K562 (cell line): ENCODE results near the gene ARL6IP1. TPM values are rescaled to one million over a fixed set of nuclear protein-coding genes. Genes with fewer than 3 reads are reported as not detected.
"Not testable (repeated sequence)": the region's sequence is repeated elsewhere in the genome, so short reads cannot be mapped to it uniquely, and the experiment has no call there.

Experiments used
- ATAC-seq: fragments of 200-7000 bp; cut with Tn5 transposase; 3 replicates; pipeline ENCODE4 v1.9.1; 2020; ENCODE audit warnings: moderate library complexity
- BruUV-seq: library from RNA; stranded (reverse); fragments of 400-500 nt; replicated peaks from 2 replicates; lab custom pipeline; 2021; lab: Mats Ljungman, UMichigan
- CTCF ChIA-PET: fragments of 300-600 bp; formaldehyde crosslinking; extraction: SDS; loops from one replicate; lab custom pipeline; 2021; ENCODE audit warnings: low intra/inter-chr PET ratio; lab: Yijun Ruan, JAX
- POLR2A ChIA-PET: fragments of 300-600, 350-650 bp; sonication (Branson Sonifier 250); formaldehyde crosslinking; extraction: SDS; loops from one replicate; lab custom pipeline; 2021; ENCODE audit warnings: antibody characterized with exemption, inconsistent platforms; lab: Yijun Ruan, JAX
- DNase-seq, 4 experiments: peaks; one replicate each; pipeline versions ENCODE4 v3.0.0 to v3.0.0-alpha.2; 2011 to 2018; ENCODE audit warnings: low spot score in 3 of 4, mixed read lengths in 3 of 4; ENCODE audit errors: extremely low read depth in 1 of 4
- FAIRE-seq: peaks from 2 replicates; lab custom pipeline; 2011; peaks lifted over from hg19 to GRCh38; lab: Jason Lieb, UNC
- H2AFZ ChIP-seq: 2 replicates; pipeline ENCODE4 v1.6.0; 2011; ENCODE audit warnings: low read depth, low read length, control low read depth, inconsistent platforms
- H3K27ac ChIP-seq: fragments of 200-600 bp; 3 replicates; pipeline ENCODE4 v1.8.0; 2011; ENCODE audit warnings: low read depth, mild to moderate bottlenecking, control low read depth, inconsistent platforms, low read length, moderate library complexity, mixed read lengths; ENCODE audit errors: extremely low read depth
- H3K27me3 ChIP-seq, 2 experiments: fragments of 300-600 bp in 1 of 2; 2 replicates in 1 of 2; 3 replicates in 1 of 2; pipeline versions ENCODE4 v1.6.0 to v1.8.0; 2011; ENCODE audit warnings: inconsistent platforms in 2 of 2, low read length in 2 of 2, mild to moderate bottlenecking in 1 of 2, mixed read lengths in 1 of 2, moderate library complexity in 1 of 2; ENCODE audit not compliant: control insufficient read depth in 2 of 2, insufficient read depth in 2 of 2
- H3K36me3 ChIP-seq: fragments of 300-600 bp; 3 replicates; pipeline ENCODE4 v1.8.0; 2011; ENCODE audit warnings: mild to moderate bottlenecking, low read length, inconsistent platforms; ENCODE audit not compliant: control insufficient read depth, insufficient read depth
- H3K4me1 ChIP-seq, 2 experiments: fragments of 200-600 bp in 1 of 2; replicated peaks in 1 of 2; 2 replicates in 1 of 2; 3 replicates in 1 of 2; pipeline versions ENCODE4 v1.5.1 to v1.8.0; 2011; ENCODE audit warnings: inconsistent platforms in 2 of 2, low read length in 2 of 2, mild to moderate bottlenecking in 1 of 2, mixed read lengths in 1 of 2, moderate library complexity in 1 of 2; ENCODE audit not compliant: control insufficient read depth in 2 of 2, insufficient read depth in 2 of 2
- H3K4me2 ChIP-seq: 2 replicates; pipeline ENCODE4 v1.6.1; 2011; ENCODE audit warnings: low read length, control low read depth, inconsistent platforms, mixed read lengths; ENCODE audit not compliant: insufficient read depth
- H3K4me3 ChIP-seq: fragments of 200-600 bp; sonication (generic), shearing (Covaris generic); 2 replicates; pipeline ENCODE4 v1.5.1; 2016; ENCODE audit warnings: control low read depth, inconsistent platforms
- H3K79me2 ChIP-seq: fragments of 200-600 bp; 3 replicates; pipeline ENCODE4 v1.8.0; 2011; ENCODE audit warnings: low read length, inconsistent platforms; ENCODE audit not compliant: control insufficient read depth, insufficient read depth
- H3K9ac ChIP-seq, 2 experiments: 2 replicates each; pipeline versions ENCODE4 v1.6.0 to v1.6.1; 2011; ENCODE audit warnings: low read depth in 2 of 2, low read length in 2 of 2, control low read depth in 1 of 2, inconsistent platforms in 1 of 2, mild to moderate bottlenecking in 1 of 2, mixed read lengths in 1 of 2; ENCODE audit not compliant: insufficient read depth in 1 of 2
- H3K9me1 ChIP-seq: one replicate; pipeline ENCODE4 v1.6.0; 2011; ENCODE audit warnings: inconsistent platforms, mild to moderate bottlenecking, low read length, moderate library complexity; ENCODE audit not compliant: control insufficient read depth, insufficient read depth
- H3K9me3 ChIP-seq: replicated peaks from 2 replicates; pipeline ENCODE4 v1.5.1; 2011; ENCODE audit warnings: low read depth, low read length, inconsistent platforms; ENCODE audit not compliant: control insufficient read depth, insufficient read depth
- H4K20me1 ChIP-seq: replicated peaks from 2 replicates; pipeline ENCODE4 v1.6.1; 2011; ENCODE audit warnings: low read length, inconsistent platforms, mixed read lengths; ENCODE audit not compliant: control insufficient read depth, insufficient read depth
- WGBS: fragments of 100-300 bp; shearing (Covaris generic); methylation state at CpG from one replicate; pipeline ENCODE4 v1.1.6; 2016; ENCODE audit warnings: low coverage, mixed read lengths; ENCODE audit not compliant: insufficient coverage; ENCODE audit errors: missing lambda C conversion rate; 5-methylcytosine and 5-hydroxymethylcytosine counted together
- in situ Hi-C: fragments of 300-500 bp; cut with MboI; formaldehyde crosslinking; loops from 4 replicates; pipeline ENCODE4 v1.15.0; 2018; ENCODE audit warnings: inconsistent platforms, mixed read lengths
- intact Hi-C: fragments of 100-400 bp; cut with micrococcal nuclease; formaldehyde crosslinking; loops from 2 replicates; pipeline ENCODE4 v1.14.2; 2022
- polyA plus RNA-seq, 8 experiments: library from polyadenylated mRNA; depleted of rRNA in 4 of 8; stranded (reverse) in 5 of 8; unstranded in 3 of 8; fragments of >200 nt; fragmentation: Nextera tagmentation in 2 of 8; fragmentation: Illumina TruSeq in 1 of 8; extraction: Ambion mirVana in 2 of 8; extraction: Trizol in 1 of 8; gene quantifications; 2 replicates each; pipeline versions ENCODE4 v1.2.1 to v1.2.3, GENCODE V29; 2011 to 2014; ENCODE audit warnings: inconsistent platforms in 1 of 8, missing spikeins in 1 of 8
- total RNA-seq, 7 experiments: library from RNA; depleted of rRNA in 6 of 7; stranded (reverse); fragments of >200 nt in 6 of 7; fragmentation: Illumina TruSeq in 2 of 7; extraction: Trizol in 2 of 7; gene quantifications; 2 replicates each; pipeline versions ENCODE4 v1.2.1 to v1.2.3, GENCODE V29; 2011 to 2021; ENCODE audit warnings: low replicate concordance in 1 of 7
- TF ChIP-seq, protein P1 (sequence below), 3 experiments: IDR thresholded peaks in 2 of 3; conservative IDR thresholded peaks in 1 of 3; 2 replicates each; pipeline ENCODE4 v1.5.1; 2011 to 2012; ENCODE audit warnings: low read length in 3 of 3, mild to moderate bottlenecking in 3 of 3, control low read depth in 2 of 3, improper control_type of control experiment in 1 of 3, inconsistent platforms in 1 of 3, low read depth in 1 of 3, mixed read lengths in 1 of 3, moderate library complexity in 1 of 3; ENCODE audit not compliant: insufficient read depth in 2 of 3

Gene ARL6IP1
- total and polyA plus RNA-seq, 9 of the 15 experiments (the other 6 are each of a cell fraction or from before 2014, with no cell fraction given) = 102 to 391 (median 162) TPM

DNA sequence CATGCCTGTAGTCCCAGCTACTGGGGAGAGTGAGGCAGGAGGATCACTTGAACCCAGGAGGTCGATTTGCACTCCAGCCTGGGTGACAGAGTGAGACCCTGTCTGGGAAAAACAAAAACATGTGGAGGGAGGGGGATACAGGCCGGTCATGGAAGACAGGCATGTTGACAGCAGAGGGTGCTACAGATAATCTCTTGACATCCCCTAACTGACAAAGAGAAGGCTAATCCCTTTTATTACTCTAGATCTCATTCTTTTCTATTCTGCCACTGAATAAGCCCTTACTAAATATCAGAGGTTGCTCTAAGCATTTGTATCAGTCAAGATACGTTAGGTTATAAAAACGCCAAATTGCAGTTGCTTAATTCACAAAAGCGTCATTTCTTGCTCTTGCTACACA is 25.0 kb downstream of the ARL6IP1 start:
- in situ Hi-C loops = not testable (repeated sequence)

DNA sequence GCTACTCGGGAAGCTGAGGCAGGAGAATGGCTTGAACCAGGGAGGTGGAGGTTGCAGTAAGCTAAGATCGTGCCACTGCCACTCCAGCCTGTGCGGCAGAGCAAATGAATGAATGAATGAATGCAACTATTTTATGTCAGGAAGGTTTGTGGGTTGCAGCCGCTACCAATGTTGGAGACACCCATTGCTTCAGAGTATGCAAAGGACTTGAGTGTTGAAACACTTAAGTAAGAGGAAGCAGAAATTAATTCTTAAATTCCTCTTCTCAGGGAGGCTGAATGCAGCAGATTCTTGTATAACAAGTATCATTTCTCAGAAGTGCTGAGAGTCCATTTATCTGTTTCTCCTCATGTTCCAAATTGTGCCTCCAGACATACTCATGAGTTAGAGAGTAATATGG is 26.7 kb downstream of the ARL6IP1 start:
- ATAC-seq, CTCF ChIA-PET, in situ Hi-C loops, H2AFZ ChIP-seq, H3K27ac ChIP-seq, H3K9me3 ChIP-seq, H3K4me1 ChIP-seq, H3K79me2 ChIP-seq, FAIRE-seq, H3K36me3 ChIP-seq, H3K4me3 ChIP-seq, BruUV-seq, H4K20me1 ChIP-seq, H3K9me1 ChIP-seq, H3K4me2 ChIP-seq, H3K9ac ChIP-seq, H3K27me3 ChIP-seq, intact Hi-C loops, DNase-seq: not testable (repeated sequence)
- WGBS = 80% methylated on average over 4 of the region's 4 CpGs
- POLR2A ChIA-PET = interaction anchor here (1.4 kb wide), 1 partner anchor 16 kb away, joined by 4 read pairs; the partner anchor contains the start of gene RPS15A

More for the DNA sequence above, 25.0 kb downstream of the ARL6IP1 start:
- WGBS = 40% methylated on average over 5 of the region's 5 CpGs
- H2AFZ ChIP-seq, H3K9me3 ChIP-seq, H3K9ac ChIP-seq, H3K36me3 ChIP-seq, H3K9me1 ChIP-seq, H3K79me2 ChIP-seq, intact Hi-C loops, BruUV-seq, H3K4me2 ChIP-seq, FAIRE-seq, H3K4me3 ChIP-seq, DNase-seq, H4K20me1 ChIP-seq, H3K4me1 ChIP-seq, H3K27me3 ChIP-seq, CTCF ChIA-PET, H3K27ac ChIP-seq: not testable (repeated sequence)
- ATAC-seq = peak; percentile 62
- POLR2A ChIA-PET = interaction anchor here (1.4 kb wide), 1 partner anchor 14 kb away, joined by 4 read pairs; the partner anchor contains the start of gene RPS15A
- TF ChIP-seq, protein P1, sequence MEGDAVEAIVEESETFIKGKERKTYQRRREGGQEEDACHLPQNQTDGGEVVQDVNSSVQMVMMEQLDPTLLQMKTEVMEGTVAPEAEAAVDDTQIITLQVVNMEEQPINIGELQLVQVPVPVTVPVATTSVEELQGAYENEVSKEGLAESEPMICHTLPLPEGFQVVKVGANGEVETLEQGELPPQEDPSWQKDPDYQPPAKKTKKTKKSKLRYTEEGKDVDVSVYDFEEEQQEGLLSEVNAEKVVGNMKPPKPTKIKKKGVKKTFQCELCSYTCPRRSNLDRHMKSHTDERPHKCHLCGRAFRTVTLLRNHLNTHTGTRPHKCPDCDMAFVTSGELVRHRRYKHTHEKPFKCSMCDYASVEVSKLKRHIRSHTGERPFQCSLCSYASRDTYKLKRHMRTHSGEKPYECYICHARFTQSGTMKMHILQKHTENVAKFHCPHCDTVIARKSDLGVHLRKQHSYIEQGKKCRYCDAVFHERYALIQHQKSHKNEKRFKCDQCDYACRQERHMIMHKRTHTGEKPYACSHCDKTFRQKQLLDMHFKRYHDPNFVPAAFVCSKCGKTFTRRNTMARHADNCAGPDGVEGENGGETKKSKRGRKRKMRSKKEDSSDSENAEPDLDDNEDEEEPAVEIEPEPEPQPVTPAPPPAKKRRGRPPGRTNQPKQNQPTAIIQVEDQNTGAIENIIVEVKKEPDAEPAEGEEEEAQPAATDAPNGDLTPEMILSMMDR (IDR thresholded peaks at IDR 0.05 in 2 of 3, conservative IDR thresholded peaks at IDR 0.05 in 1 of 3; ENCODE audit: insufficient read depth in 2 of 3, low read depth in 1 of 3, low read length in 3 of 3) = 0 out of 6 replicates have a peak, but pooled peaks of 1 of the 3 experiments have one; percentile 14

DNA sequence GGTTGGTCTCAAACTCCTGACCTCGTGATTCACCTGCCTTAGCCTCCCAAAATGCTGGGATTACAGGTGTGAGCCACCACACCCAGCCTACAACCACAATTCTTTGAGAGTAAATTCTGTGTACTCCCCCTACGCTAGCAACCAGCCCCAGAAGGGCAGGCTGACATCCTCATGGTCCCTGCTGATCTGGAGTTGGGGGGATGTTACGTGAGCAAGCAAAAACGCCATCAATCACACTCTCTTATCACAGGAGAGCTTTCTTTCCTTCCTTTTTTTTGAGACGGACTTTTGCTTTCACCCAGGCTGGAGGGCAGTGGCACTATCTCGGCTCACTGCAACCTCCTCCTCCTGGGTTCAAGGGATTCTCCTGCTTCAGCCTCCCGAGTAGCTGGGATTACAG is 29.2 kb downstream of the ARL6IP1 start:
- H3K27ac ChIP-seq, BruUV-seq, DNase-seq, intact Hi-C loops, H4K20me1 ChIP-seq, H3K4me1 ChIP-seq, H2AFZ ChIP-seq, FAIRE-seq, H3K4me3 ChIP-seq, H3K9me3 ChIP-seq, H3K36me3 ChIP-seq, CTCF ChIA-PET, in situ Hi-C loops, H3K4me2 ChIP-seq, H3K27me3 ChIP-seq, H3K9me1 ChIP-seq, ATAC-seq, H3K9ac ChIP-seq, H3K79me2 ChIP-seq: not testable (repeated sequence)
- POLR2A ChIA-PET = interaction anchor here (0.7 to 1.5 kb wide), 3 partner anchors 12 to 18 kb away, joined by 3 to 7 read pairs (median 4); partner anchors contain the start of gene RPS15A
- WGBS = 27% methylated on average over 6 of the region's 7 CpGs
